Forelimb muscle (tissue), 1 donor: ENCODE data around the gene TCEA3. TPM values are rescaled to one million over a fixed set of nuclear protein-coding genes. Genes with fewer than 3 reads are reported as not detected.

Source experiments
- DNase-seq: peaks from one replicate; pipeline ENCODE4 v3.0.0-alpha.2; 2013; ENCODE audit warnings: low read depth
- polyA plus RNA-seq: library from polyadenylated mRNA; unstranded; fragments of 120-200 nt; gene quantifications from one replicate; pipeline ENCODE4 v1.2.1, GENCODE V29; 2013; ENCODE audit not compliant: insufficient read length

The TCEA3 gene
- polyA plus RNA-seq = 366 TPM

DNA sequence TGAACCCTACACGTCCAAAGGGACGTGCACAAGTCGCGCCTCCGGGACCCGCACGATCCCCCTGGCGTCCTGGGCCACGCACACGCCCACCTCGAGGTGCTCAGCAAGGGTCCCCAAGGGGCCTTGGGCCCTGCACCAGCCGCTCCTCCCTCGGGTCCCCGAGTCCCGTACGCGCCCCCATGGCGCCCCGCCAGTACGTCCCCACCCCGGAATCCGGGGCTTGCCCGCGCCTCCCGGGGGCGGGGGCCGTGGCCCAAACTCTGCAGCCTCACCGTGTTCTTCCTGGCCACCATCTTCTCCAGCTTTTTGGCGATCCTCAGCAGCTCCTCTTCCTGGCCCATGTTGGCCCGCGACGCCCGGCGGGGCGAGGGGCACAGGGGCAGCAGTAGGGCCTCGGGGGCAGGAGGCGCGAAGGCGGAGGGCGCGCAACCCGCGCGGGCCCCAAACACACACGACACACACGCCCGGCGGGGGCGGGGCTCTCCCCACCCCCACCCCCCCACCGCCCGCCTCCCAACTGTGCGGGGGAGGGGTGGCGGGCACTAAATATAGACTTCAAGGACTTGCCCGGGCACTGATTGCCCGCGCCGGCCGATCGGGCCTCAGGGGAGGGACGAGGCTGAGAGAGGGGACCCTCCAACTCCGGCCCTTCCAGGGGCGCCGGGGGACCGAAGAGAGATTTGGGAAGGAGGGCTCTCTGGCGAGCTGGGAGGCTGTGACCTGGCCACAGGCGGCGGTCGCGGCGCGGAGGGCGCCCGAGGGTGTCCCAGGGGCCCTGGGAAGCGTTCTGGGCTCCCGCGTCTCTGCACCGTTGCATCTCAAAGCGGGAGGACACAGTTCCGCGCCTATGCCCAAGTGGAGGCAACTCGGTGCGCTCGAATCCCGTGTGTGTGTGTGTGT, at the start of gene TCEA3:
Gene TCEA3, minus strand, starts transcription at position 456 of the 900 bp plus-strand sequence. Its CDS starts 115 bp downstream, at position 341.
- no peak for DNase-seq

DNA sequence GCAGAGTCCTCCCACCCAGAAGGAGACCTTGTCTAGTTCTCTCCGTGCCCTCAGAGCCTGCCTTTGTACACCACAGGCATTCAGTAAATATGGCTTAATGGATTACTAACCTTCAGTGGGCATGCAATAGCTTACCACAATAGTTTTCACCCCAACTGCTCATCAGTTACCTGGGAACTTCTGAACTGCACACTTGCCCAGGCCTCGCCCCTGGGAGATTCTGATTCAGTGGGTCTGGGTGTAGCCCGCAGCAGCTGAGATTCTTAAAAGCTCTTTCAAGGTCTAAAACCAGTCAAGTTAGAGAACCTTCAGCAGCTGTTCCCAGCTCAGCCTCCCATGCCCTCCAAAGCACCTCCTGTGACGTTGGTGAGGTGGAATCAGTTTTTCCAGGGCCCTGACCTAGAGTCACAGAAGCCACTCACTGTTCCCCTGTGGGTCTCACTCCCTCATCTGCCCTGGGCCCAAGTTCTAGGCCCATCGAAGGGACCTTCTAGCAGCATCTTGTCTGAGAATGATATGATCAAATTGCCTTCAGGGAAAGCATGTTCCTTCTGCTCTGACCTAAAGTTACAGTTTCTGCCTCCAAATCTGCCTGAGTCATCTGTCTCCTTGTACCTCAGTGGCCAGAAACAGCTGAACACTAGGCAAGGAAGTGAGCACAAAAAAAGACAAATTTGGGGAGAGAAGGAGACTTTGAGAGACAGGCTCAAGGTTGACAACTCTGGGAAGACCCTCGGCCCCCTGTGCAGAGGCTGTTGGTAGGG, 48.7 kb upstream of the TCEA3 start:
- no peak for DNase-seq

DNA sequence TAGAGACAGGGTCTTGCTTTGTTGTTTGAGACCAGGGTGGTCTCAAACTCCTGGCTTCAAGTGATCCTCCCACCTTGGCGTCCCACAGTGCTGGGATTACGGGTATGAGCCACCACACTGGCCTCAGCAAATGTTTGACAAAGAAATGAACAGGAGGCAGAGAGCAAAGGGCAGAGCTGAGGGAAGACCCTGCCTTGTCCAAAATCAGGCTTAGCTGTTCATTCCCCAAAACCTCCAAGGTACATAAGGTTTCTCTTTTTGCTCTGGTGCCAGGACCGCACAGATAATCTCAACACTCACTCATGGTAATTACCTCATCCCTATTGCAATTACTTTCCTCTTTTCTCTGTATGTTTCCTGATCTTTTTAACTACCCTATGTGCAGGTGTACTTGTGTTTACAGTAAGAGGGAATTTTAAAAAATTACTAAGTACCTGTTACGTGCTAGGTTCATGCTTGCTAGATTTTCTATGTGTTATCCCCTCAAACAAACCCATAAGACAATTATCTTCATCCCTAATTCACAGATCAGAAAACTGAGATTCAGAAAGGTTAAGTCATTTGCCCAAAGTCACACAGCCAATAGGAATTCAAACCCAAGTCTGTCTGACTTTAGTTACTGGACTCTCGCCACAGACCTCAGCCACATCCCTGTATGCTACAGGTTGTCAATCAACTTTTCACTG, 47.9 kb upstream of the TCEA3 start:
- DNase-seq = no peak

GRCh38 chr1:23471473-23472075, 47.0 kb upstream of the TCEA3 start:
- DNase-seq = no peak

- DNase-seq = peak; percentile 46
Observed at GRCh38 chr1:23470282-23471070, 45.9 kb upstream of the TCEA3 start.

- DNase-seq = no peak
Observed at GRCh38 chr1:23469372-23469982, 44.9 kb upstream of the TCEA3 start.

DNA sequence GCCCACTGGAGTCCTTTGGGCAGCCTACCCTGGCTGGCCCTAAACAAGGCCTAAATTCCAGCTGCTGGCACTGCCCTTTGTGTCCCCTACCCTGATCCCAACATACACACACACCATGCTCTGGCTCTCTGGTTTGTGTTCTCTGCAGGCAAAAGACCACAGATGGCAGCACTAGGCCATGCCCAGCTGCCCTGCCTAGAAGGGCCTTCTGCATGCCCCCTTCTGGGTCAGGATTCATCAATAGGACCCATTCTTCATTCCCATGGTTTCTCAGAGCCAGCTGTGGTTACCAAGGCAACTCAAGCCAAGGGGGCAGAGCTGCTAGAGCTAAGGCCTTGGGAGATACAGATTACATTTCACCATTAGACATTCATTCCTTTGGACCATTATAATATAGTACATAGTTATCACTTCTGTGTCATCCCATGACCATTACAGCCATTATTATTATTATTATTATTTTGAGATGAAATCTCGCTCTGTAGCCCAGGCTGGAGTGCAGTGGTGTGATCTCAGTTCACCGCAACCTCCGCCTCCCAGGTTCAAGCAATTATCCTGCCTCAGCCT, 42.0 kb upstream of the TCEA3 start:
- no peak for DNase-seq

- no peak for DNase-seq
Observed at GRCh38 chr1:23463286-23463685, 38.7 kb upstream of the TCEA3 start.

GRCh38 chr1:23462766-23463165, 38.2 kb upstream of the TCEA3 start:
- DNase-seq = no peak

- no peak for DNase-seq
Observed at GRCh38 chr1:23461050-23461449, 36.5 kb upstream of the TCEA3 start.

- no peak for DNase-seq
Observed at GRCh38 chr1:23460519-23460918, 36.0 kb upstream of the TCEA3 start.

- no peak for DNase-seq
Observed at GRCh38 chr1:23459338-23459757, 34.8 kb upstream of the TCEA3 start.

GRCh38 chr1:23456226-23456625, 31.7 kb upstream of the TCEA3 start:
- DNase-seq = no peak

DNA sequence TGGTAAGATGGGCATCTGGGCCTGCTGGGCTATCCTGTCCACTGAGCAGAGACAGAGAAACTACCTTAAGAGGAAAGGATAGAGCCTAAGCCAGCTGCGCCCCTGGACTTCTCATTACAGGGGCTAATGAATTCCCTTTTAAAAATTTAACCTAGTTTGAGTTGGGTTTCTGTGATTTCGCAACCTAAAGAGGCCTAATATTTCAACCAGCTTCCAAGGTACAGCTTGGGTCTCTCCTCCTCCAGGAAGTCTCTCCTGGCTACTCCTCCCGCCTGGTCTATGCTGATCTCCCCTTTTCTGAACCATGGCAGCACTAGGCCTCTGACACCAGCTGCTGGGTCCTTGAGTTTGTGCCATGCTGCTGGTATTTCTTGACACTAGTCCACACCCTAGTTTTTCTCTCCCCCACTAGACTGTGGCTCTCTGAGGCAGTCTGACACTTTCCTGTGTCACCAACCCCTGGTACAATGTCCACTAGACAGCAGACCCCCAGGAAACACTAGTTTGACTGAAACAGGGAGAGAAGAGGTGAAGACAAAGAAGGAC, 29.0 kb upstream of the TCEA3 start:
- DNase-seq = no peak

GRCh38 chr1:23452011-23452411, 27.5 kb upstream of the TCEA3 start:
- no peak for DNase-seq

- no peak for DNase-seq
Observed at GRCh38 chr1:23451441-23451840, 26.9 kb upstream of the TCEA3 start.

- no peak for DNase-seq
Observed at GRCh38 chr1:23450894-23451293, 26.3 kb upstream of the TCEA3 start.

GRCh38 chr1:23449958-23450357, 25.4 kb upstream of the TCEA3 start:
- DNase-seq = no peak

GRCh38 chr1:23449306-23449705, 24.8 kb upstream of the TCEA3 start:
- no peak for DNase-seq

DNA sequence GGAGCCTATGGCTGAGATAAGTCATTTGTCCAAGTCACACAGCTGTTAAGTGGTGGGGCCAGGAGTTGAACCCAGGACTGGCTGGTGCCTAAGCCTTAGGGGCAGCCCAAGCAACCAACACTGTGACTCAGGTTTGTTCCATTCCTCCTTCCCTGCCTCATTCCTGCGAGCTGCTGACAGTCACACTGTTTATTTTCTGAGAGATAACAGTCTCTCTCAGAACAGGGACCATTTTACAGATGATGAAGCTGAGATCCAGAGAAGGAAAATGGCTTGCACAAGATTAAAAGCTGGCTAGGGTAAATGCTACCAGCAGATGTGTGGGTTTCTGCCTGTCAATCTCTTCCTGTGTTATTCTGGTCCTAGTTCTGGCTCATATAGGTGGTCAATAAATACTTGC, 24.3 kb upstream of the TCEA3 start:
- DNase-seq = no peak
